HEK293T (cell line): Measurements from ENCODE around the gene AXL.

Experiments used
- CTCF ChIA-PET: fragments of 350-600 bp; formaldehyde crosslinking; extraction: SDS; loops from one replicate; lab custom pipeline; 2021; ENCODE audit warnings: antibody characterized with exemption, inconsistent platforms; lab: Yijun Ruan, JAX
- POLR2A ChIA-PET: fragments of 350-600 bp; formaldehyde crosslinking; extraction: SDS; loops from one replicate; lab custom pipeline; 2020; ENCODE audit warnings: antibody characterized with exemption, inconsistent platforms; lab: Yijun Ruan, JAX
- DNase-seq: peaks from one replicate; pipeline ENCODE4 v3.0.0; 2012; ENCODE audit warnings: mixed read lengths; ENCODE audit errors: extremely low spot score
- ARNT ChIP-seq: fragments of 450-650 bp; IDR thresholded peaks from 2 replicates; pipeline ENCODE4 v1.6.1; 2017; ENCODE audit warnings: mild to moderate bottlenecking
- BHLHE40 ChIP-seq: fragments of 450-650 bp; IDR thresholded peaks from 2 replicates; pipeline ENCODE4 v1.6.1; 2016; ENCODE audit warnings: mild to moderate bottlenecking, moderate library complexity, borderline replicate concordance
- CTBP1 ChIP-seq: fragments of 450-650 bp; IDR thresholded peaks from 2 replicates; pipeline ENCODE4 v1.6.1; 2016; ENCODE audit warnings: borderline replicate concordance
- ELF4 ChIP-seq: fragments of 450-650 bp; IDR thresholded peaks from 2 replicates; pipeline ENCODE4 v1.6.1; 2017; ENCODE audit warnings: antibody characterized with exemption
- FOXA1 ChIP-seq: fragments of 450-650 bp; IDR thresholded peaks from 2 replicates; pipeline ENCODE4 v1.6.1; 2016; ENCODE audit warnings: mild to moderate bottlenecking
- FOXK2 ChIP-seq: fragments of 450-650 bp; IDR thresholded peaks from 2 replicates; pipeline ENCODE4 v1.6.1; 2016; ENCODE audit warnings: mild to moderate bottlenecking
- FOXM1 ChIP-seq: fragments of 450-650 bp; IDR thresholded peaks from 2 replicates; pipeline ENCODE4 v1.6.1; 2017; ENCODE audit warnings: mild to moderate bottlenecking, borderline replicate concordance
- HDGF ChIP-seq: fragments of 450-650 bp; IDR thresholded peaks from 2 replicates; pipeline ENCODE4 v1.6.1; 2017; ENCODE audit warnings: antibody characterized with exemption, borderline replicate concordance
- L3MBTL2 ChIP-seq: fragments of 450-650 bp; conservative IDR thresholded peaks from 2 replicates; pipeline ENCODE4 v1.6.1; 2016; ENCODE audit warnings: mild to moderate bottlenecking
- LEF1 ChIP-seq: fragments of 450-650 bp; IDR thresholded peaks from 2 replicates; pipeline ENCODE4 v1.6.1; 2017; ENCODE audit warnings: mild to moderate bottlenecking, borderline replicate concordance
- NFRKB ChIP-seq: fragments of 450-650 bp; IDR thresholded peaks from 2 replicates; pipeline ENCODE4 v1.6.1; 2016; ENCODE audit warnings: mild to moderate bottlenecking, moderate library complexity
- SP1 ChIP-seq: fragments of 450-650 bp; IDR thresholded peaks from 2 replicates; pipeline ENCODE4 v1.6.1; 2017
- SUZ12 ChIP-seq: fragments of 450-650 bp; IDR thresholded peaks from 2 replicates; pipeline ENCODE4 v1.6.1; 2016; ENCODE audit warnings: mild to moderate bottlenecking
- TARDBP ChIP-seq: fragments of 450-650 bp; IDR thresholded peaks from 2 replicates; pipeline ENCODE4 v1.6.1; 2016
- ZNF384 ChIP-seq: fragments of 450-650 bp; IDR thresholded peaks from 2 replicates; pipeline ENCODE4 v1.6.1; 2016
- TF ChIP-seq, protein P1 (sequence below): fragments of 450-650 bp; IDR thresholded peaks from 2 replicates; pipeline ENCODE4 v1.6.1; 2016

The AXL gene

GRCh38 chr19:41218249-41218614 lies 791 bp upstream of the AXL start:
- ChIA-PET CTCF (interaction anchor here (1.0 kb wide), 1 partner anchor 14 kb away, joined by 5 read pairs; no protein-coding TSS in a partner anchor), POLR2A (interaction anchor here (1.0 kb wide), 1 partner anchor 44 kb away, joined by 3 read pairs; no protein-coding TSS in a partner anchor)
- DNase-seq: no peak
- TF ChIP-seq ELF4 (no peak), FOXK2 (no peak), HDGF (no peak), SUZ12 (no peak), ARNT (no peak)

DNA sequence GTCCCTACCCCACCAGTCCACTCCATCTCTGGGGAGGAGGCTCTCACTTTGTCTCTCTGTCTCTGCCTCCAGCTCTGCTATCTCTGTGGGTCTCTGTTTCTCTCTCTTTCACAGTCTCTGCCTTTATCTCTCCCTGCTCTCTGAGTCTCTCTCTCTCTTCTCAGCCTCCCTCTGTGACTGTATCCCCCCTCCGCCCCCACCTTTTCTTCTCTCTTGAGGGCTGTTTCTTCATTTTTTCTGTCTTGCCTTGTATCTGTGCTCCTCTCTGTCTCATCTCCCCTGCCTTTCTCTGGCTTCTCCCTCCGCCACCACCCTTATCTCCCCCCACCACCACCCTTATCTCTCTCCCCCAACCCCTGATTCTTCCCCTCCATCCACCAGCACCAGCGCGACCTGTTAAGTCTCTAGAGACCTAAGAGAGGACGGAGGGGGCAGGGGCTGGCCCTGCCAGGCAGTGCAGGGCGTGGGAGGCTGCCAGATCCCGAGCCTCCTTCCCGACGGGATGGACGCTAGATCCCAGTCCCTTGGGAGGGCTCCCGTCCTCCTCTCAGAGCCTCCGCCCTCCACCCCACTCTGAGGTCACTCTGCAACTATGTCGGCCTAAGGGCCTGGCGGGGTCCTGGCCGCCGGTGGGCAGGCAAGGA lies 1.0 kb downstream of the AXL start:
- ChIA-PET POLR2A (interaction anchor here (0.9 to 2.1 kb wide), 2 partner anchors 16 to 43 kb away, joined by 3 to 12 read pairs; partner anchors contain the start of gene HNRNPUL1), CTCF (interaction anchor here (0.6 kb wide), 1 partner anchor 153 kb away, joined by 4 read pairs; no protein-coding TSS in a partner anchor)
- DNase-seq: no peak
- TF ChIP-seq BHLHE40 (no peak), ELF4 (no peak), LEF1 (no peak), HDGF (no peak), SP1 (no peak), L3MBTL2 (no peak), ZNF384 (no peak), TARDBP (no peak), CTBP1 (no peak), ARNT (no peak), SUZ12 (no peak), FOXM1 (no peak), FOXA1 (no peak), NFRKB (no peak), FOXK2 (no peak)
- TF ChIP-seq, protein P1, sequence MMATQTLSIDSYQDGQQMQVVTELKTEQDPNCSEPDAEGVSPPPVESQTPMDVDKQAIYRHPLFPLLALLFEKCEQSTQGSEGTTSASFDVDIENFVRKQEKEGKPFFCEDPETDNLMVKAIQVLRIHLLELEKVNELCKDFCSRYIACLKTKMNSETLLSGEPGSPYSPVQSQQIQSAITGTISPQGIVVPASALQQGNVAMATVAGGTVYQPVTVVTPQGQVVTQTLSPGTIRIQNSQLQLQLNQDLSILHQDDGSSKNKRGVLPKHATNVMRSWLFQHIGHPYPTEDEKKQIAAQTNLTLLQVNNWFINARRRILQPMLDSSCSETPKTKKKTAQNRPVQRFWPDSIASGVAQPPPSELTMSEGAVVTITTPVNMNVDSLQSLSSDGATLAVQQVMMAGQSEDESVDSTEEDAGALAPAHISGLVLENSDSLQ: no peak

- POLR2A ChIA-PET: interaction anchor here (0.9 to 2.1 kb wide), 2 partner anchors 17 to 43 kb away, joined by 3 to 12 read pairs; partner anchors contain the start of gene HNRNPUL1
- TF ChIP-seq FOXA1 (no peak), LEF1 (no peak), ARNT (no peak), CTBP1 (no peak), SUZ12 (no peak), SP1 (no peak)
- CTCF ChIA-PET: interaction anchor here (0.6 kb wide), 1 partner anchor 154 kb away, joined by 4 read pairs; no protein-coding TSS in a partner anchor
- no peak for DNase-seq
These were observed 1.8 kb downstream of the AXL start for GRCh38 chr19:41220811-41221210.

DNA sequence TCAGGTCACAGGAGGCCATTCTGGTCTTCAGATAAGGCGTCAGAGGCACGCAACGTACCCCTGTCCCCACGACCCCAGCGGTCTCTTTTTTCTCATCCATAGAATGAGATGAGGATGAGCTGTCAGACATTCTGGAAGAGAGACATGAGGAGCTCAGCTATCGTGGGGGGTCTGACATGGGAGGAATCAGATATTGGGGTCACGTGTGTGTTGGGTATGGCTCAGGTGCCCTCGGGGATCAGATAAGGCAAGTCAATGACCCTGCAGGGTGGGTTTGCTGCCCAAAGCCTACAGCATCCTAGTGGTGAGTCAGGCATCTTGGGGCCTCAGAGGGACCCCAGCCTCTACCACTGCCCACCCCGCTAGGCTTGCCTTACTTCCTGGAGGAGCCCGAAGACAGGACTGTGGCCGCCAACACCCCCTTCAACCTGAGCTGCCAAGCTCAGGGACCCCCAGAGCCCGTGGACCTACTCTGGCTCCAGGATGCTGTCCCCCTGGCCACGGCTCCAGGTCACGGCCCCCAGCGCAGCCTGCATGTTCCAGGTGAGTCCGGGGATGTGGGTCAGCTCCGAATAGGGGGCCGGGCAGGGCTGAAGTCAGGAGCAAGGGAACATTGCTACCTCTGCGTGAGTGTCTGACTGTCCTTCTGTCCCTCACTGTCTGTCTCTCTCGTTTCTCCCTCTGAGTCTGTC lies 2.6 kb downstream of the AXL start:
- TF ChIP-seq SUZ12: no peak
- TF ChIP-seq, protein P1: no peak
- no peak for TF ChIP-seq FOXM1
- TF ChIP-seq ARNT: no peak
- no peak for TF ChIP-seq FOXK2
- no peak for TF ChIP-seq LEF1
- TF ChIP-seq ELF4: no peak
- no peak for TF ChIP-seq CTBP1
- TF ChIP-seq L3MBTL2: no peak
- TF ChIP-seq TARDBP: no peak
- no peak for TF ChIP-seq BHLHE40
- TF ChIP-seq HDGF: no peak
- TF ChIP-seq NFRKB: no peak
- no peak for TF ChIP-seq ZNF384
- TF ChIP-seq FOXA1: no peak
- no peak for TF ChIP-seq SP1
- POLR2A ChIA-PET: interaction anchor here (2.1 kb wide), 1 partner anchor 42 kb away, joined by 12 read pairs; the partner anchor contains the start of gene HNRNPUL1
- DNase-seq: no peak
- CTCF ChIA-PET: interaction anchor here (0.5 to 0.8 kb wide), 2 partner anchors 17 to 142 kb away, joined by 3 read pairs; partner anchors contain the start of gene B9D2

- ChIA-PET POLR2A (interaction anchor here (2.1 kb wide), 1 partner anchor 41 kb away, joined by 12 read pairs; the partner anchor contains the start of gene HNRNPUL1), CTCF (no interaction called here)
- no peak for TF ChIP-seq FOXK2
- TF ChIP-seq L3MBTL2: no peak
- no peak for TF ChIP-seq BHLHE40
- TF ChIP-seq ZNF384: no peak
- TF ChIP-seq CTBP1: no peak
- no peak for TF ChIP-seq ARNT
- TF ChIP-seq HDGF: no peak
- TF ChIP-seq ELF4: no peak
- no peak for TF ChIP-seq LEF1
- TF ChIP-seq SP1: no peak
- TF ChIP-seq TARDBP: no peak
- no peak for TF ChIP-seq FOXM1
- no peak for TF ChIP-seq NFRKB
- TF ChIP-seq, protein P1: no peak
- TF ChIP-seq FOXA1: no peak
- no peak for TF ChIP-seq SUZ12
- no peak for DNase-seq
These were observed 3.2 kb downstream of the AXL start for GRCh38 chr19:41222240-41222639.
